ENCODE results near the gene TRIOBP.

The TRIOBP gene

DNA sequence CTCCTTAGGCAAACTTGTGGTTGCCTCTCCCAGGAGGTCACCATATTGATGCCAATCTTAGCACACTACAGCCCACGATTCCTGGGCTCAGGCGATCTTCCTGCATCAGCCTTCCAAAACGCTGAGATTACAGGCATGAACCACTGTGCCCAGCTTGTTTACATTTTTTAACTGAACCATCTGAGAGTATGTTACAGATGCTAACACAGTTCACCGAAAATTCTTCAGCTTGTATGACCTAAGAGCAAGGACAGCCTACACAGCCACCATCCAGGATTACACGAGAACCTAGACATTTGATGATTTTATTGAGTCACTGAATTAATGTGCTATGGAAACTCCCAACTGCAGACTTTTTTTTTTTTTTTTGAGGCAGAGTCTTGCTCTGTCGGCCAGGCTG is 27.3 kb upstream of the TRIOBP start:
- DNase-seq (ENCODE audit: low read depth in 2 of 3, low spot score in 2 of 3), result no peak

- DNase-seq (ENCODE audit: low read depth in 2 of 3, low spot score in 2 of 3), result no peak
Measured at GRCh38 chr22:37672206-37672919, 24.5 kb upstream of the TRIOBP start.

DNA sequence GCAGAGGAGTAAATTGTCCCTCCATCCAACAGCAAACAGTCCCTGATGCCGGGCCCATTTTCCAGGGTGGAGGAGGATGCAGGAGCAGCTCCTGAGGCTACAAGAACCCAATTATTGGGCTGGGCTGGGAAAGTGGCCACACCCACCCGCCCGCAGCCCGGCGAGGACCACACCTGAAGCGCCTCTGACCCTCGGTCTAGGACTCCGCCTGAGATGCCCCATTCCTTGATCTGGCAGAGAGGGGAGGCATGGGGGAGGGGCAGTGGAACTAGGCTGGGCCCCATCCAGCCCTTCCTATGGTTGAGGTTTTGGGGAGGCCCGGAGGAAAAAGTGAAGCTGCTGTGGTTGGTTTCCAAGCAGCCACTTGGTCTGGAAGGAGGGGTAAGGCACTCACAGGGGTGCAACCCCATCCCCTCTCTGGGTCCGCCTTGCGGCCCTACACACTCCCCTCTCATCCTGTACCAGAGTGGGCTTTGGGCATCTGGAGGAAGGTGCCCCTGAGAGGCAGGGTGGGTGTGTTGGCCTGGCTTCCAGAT is 23.9 kb upstream of the TRIOBP start:
- DNase-seq (ENCODE audit: low read depth in 2 of 3, low spot score in 2 of 3), result no peak

DNA sequence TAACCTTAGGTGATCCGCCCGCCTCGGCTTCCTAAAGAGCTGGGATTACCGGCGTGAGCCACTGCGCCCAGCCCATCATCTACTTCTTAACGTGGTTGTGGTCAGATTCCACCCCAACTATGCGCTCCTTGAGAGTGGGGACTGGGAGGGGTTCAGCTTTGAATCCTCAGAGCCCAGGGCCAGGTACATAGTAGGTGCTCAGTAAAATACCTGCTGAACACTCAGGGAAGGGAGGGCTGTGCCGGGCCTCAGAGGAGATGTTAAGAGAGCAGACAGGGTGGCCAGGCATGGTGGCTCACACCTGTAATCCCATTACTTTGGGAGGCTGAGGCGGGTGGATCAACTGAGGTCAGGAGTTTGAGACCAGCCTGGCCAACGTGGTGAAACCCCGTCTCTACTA is 22.6 kb upstream of the TRIOBP start:
- no peak for DNase-seq (ENCODE audit: low read depth in 2 of 3, low spot score in 2 of 3)

DNA sequence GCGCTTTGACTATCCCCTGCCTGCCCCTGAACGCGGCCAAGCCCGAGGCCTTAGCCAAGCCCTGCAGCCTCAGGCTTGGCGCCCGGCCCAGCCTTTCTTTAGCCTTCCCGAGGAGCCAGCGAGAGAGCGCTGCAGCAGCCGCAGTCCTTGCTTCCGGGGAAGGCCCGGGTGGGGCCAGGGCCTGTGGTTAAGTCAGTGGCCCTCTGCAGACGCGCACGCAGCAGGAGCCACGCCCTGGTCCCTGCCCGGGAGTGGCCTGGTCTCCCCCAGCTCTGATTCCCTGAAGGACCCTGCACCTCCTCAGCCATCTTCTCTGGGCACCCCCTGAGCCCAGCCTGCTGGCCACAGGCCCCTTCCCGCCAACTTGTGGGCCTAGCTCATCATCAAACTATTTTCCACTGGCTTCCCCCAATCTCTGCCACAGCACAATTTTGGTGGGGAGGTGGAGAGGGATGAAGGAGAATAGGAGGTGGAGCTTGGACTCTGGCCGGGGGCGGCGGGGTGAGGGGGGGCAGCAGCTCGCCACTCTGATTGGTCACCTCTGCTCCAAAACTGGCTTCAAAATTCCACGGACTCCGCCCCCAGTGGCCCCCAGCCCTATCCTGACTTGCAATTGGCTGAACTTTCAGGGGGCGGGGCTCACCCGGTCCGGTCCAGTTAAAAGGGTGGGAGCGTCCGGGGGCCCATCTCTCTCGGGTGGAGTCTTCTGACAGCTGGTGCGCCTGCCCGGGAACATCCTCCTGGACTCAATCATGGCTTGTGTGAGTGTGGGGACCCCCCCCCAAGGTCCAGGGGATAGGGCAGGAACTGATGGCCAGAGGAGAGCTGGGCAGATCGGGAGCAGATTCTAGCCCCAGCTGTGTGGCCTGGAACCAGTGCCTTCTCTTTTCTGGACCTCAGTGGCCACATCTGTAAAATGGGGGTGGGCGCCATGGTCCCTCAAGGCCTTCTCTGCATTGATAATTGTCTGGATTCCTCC is 21.6 kb upstream of the TRIOBP start, which contains the start of gene LGALS1:
TSS of gene LGALS1 (plus strand) at position 686 of the 979 bp plus-strand sequence. CDS start at position 753, 67 bp downstream.
- peak; percentile 45 to 64 (median 49) for DNase-seq (ENCODE audit: low read depth in 2 of 3, low spot score in 2 of 3)

- DNase-seq (ENCODE audit: low read depth in 2 of 3, low spot score in 2 of 3), result no peak
Measured at GRCh38 chr22:37675930-37676735, 20.7 kb upstream of the TRIOBP start.

GRCh38 chr22:37676736-37677492 is 19.9 kb upstream of the TRIOBP start:
- peak; percentile 82 to 93 (median 91) for DNase-seq (ENCODE audit: low read depth in 2 of 3, low spot score in 2 of 3)

- no peak for DNase-seq (ENCODE audit: low read depth in 2 of 3, low spot score in 2 of 3)
Measured at GRCh38 chr22:37677493-37677974, 19.3 kb upstream of the TRIOBP start.

GRCh38 chr22:37678372-37678771 is 18.5 kb upstream of the TRIOBP start:
- DNase-seq (ENCODE audit: low read depth in 2 of 3, low spot score in 2 of 3), result no peak

DNA sequence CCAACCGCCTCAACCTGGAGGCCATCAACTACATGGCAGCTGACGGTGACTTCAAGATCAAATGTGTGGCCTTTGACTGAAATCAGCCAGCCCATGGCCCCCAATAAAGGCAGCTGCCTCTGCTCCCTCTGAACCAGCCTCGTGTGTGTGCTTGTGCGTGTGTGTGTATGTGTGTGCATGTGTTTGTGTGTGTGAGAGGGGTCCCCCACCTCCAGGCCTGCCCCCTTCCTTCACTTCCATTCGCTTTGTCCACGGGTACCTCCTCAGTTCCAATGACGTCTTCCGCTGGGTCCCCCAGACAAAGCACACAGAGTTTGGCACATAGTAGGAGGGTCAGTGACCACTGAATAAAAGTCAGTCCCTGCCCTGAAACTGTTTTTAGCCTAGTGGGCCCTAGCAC is 17.2 kb upstream of the TRIOBP start:
- no peak for DNase-seq (ENCODE audit: low read depth in 2 of 3, low spot score in 2 of 3)

GRCh38 chr22:37680191-37680851 is 16.5 kb upstream of the TRIOBP start:
- no peak for DNase-seq (ENCODE audit: low read depth in 2 of 3, low spot score in 2 of 3)

- DNase-seq (ENCODE audit: low read depth in 2 of 3, low spot score in 2 of 3), result no peak
Measured at GRCh38 chr22:37681001-37681424, 15.8 kb upstream of the TRIOBP start.

- peak in 1 of 3 experiments; percentile 47 for DNase-seq (ENCODE audit: low read depth in 2 of 3, low spot score in 2 of 3)
Measured at GRCh38 chr22:37681556-37682049, 15.2 kb upstream of the TRIOBP start.

GRCh38 chr22:37684803-37685615 is 11.8 kb upstream of the TRIOBP start:
- no peak for DNase-seq (ENCODE audit: low read depth in 2 of 3, low spot score in 2 of 3)

- DNase-seq (ENCODE audit: low read depth in 2 of 3, low spot score in 2 of 3), result peak; percentile 53 to 68 (median 64)
Measured at GRCh38 chr22:37686002-37686982, 10.6 kb upstream of the TRIOBP start, which contains the start of gene NOL12. NOL12 (plus strand) TSS chr22:37686343; CDS start chr22:37686393, 50 bp downstream.

- no peak for DNase-seq (ENCODE audit: low read depth in 2 of 3, low spot score in 2 of 3)
Measured at GRCh38 chr22:37690407-37690806, 6.4 kb upstream of the TRIOBP start.

GRCh38 chr22:37690901-37691504 is 5.8 kb upstream of the TRIOBP start:
- DNase-seq (ENCODE audit: low read depth in 2 of 3, low spot score in 2 of 3), result no peak
